ENCODE measurements around the gene FBXL17.

The FBXL17 gene

GRCh38 chr5:107835096-107835495 lies 546.8 kb downstream of the FBXL17 start:
- no peak for DNase-seq

GRCh38 chr5:107832746-107833145 lies 549.2 kb downstream of the FBXL17 start:
- no peak for DNase-seq

- no peak for DNase-seq
These were observed 550.1 kb downstream of the FBXL17 start for GRCh38 chr5:107831612-107832395.

GRCh38 chr5:107830750-107831149 lies 551.1 kb downstream of the FBXL17 start:
- DNase-seq = no peak

GRCh38 chr5:107826311-107827000 lies 555.4 kb downstream of the FBXL17 start:
- no peak for DNase-seq

- DNase-seq = no peak
These were observed 557.1 kb downstream of the FBXL17 start for GRCh38 chr5:107824821-107825220.

GRCh38 chr5:107821288-107821687 lies 560.6 kb downstream of the FBXL17 start:
- DNase-seq = no peak

GRCh38 chr5:107820429-107820828 lies 561.5 kb downstream of the FBXL17 start:
- DNase-seq = no peak

- DNase-seq = no peak
These were observed 563.9 kb downstream of the FBXL17 start for GRCh38 chr5:107817951-107818350.

GRCh38 chr5:107817436-107817835 lies 564.5 kb downstream of the FBXL17 start:
- no peak for DNase-seq

- no peak for DNase-seq
These were observed 566.8 kb downstream of the FBXL17 start for GRCh38 chr5:107815109-107815508.

GRCh38 chr5:107814183-107814827 lies 567.6 kb downstream of the FBXL17 start:
- DNase-seq = no peak

GRCh38 chr5:107813559-107813958 lies 568.3 kb downstream of the FBXL17 start:
- no peak for DNase-seq

GRCh38 chr5:107812570-107813141 lies 569.2 kb downstream of the FBXL17 start:
- DNase-seq = peak; percentile 56

GRCh38 chr5:107809201-107810034 lies 572.5 kb downstream of the FBXL17 start:
- DNase-seq = no peak

Data from femur (tissue), 1 donor.